AG09319 (cell line): ENCODE results near the gene CHST9.

Experiments used
- DNase-seq: peaks from one replicate; pipeline ENCODE4 v3.0.0-alpha.2; 2010; ENCODE audit warnings: low read depth; ENCODE audit errors: extremely low read depth
- CTCF ChIP-seq: IDR thresholded peaks from 2 replicates; pipeline ENCODE4 v1.5.1; 2011; ENCODE audit warnings: low read depth, mild to moderate bottlenecking, inconsistent platforms, low read length, moderate library complexity

CHST9 gene

GRCh38 chr18:27054926-27055325 is 130.2 kb downstream of the CHST9 start:
- no peak for DNase-seq
- TF ChIP-seq CTCF = no peak

- no peak for DNase-seq
- no peak for TF ChIP-seq CTCF
Observed at GRCh38 chr18:27049969-27050368, 135.1 kb downstream of the CHST9 start.

- TF ChIP-seq CTCF = no peak
- no peak for DNase-seq
Observed at GRCh38 chr18:27045342-27045741, 139.8 kb downstream of the CHST9 start.

GRCh38 chr18:27042177-27042576 is 142.9 kb downstream of the CHST9 start:
- no peak for DNase-seq
- no peak for TF ChIP-seq CTCF

GRCh38 chr18:27040796-27041195 is 144.3 kb downstream of the CHST9 start:
- no peak for DNase-seq
- TF ChIP-seq CTCF = no peak

- no peak for TF ChIP-seq CTCF
- no peak for DNase-seq
Observed at GRCh38 chr18:27033722-27034121, 151.4 kb downstream of the CHST9 start.

- no peak for DNase-seq
- no peak for TF ChIP-seq CTCF
Observed at GRCh38 chr18:27030421-27030820, 154.7 kb downstream of the CHST9 start.
